WTC11 (cell line): ENCODE results near the gene ANKRD36.
"Not testable (repeated sequence)": the region's sequence is repeated elsewhere in the genome, so short reads cannot be mapped to it uniquely, and the experiment has no call there.

Experiments
- ELF4 ChIP-seq: sonication (generic); formaldehyde crosslinking; IDR thresholded peaks from 2 replicates; pipeline ENCODE4 v1.8.1; 2022; ENCODE audit warnings: low read depth, mild to moderate bottlenecking, moderate library complexity, missing genetic modification reagents
- ETV6 ChIP-seq: sonication (generic); formaldehyde crosslinking; IDR thresholded peaks from 2 replicates; pipeline ENCODE4 v1.8.1; 2022; ENCODE audit warnings: mild to moderate bottlenecking, missing genetic modification reagents
- MYBL2 ChIP-seq: sonication (generic); formaldehyde crosslinking; IDR thresholded peaks from 2 replicates; pipeline ENCODE4 v1.8.1; 2023; ENCODE audit warnings: mild to moderate bottlenecking, moderate library complexity, missing genetic modification reagents
- NFE2L1 ChIP-seq: sonication (generic); formaldehyde crosslinking; IDR thresholded peaks from 2 replicates; pipeline ENCODE4 v1.8.1; 2023; ENCODE audit warnings: missing genetic modification reagents
- NFYB ChIP-seq: sonication (generic); formaldehyde crosslinking; conservative IDR thresholded peaks from 2 replicates; pipeline ENCODE4 v1.8.0; 2022; ENCODE audit warnings: low read depth, missing genetic modification reagents
- OVOL2 ChIP-seq: fragments of 250-450 bp; sonication (Bioruptor Pico); IDR thresholded peaks from 2 replicates; pipeline ENCODE4 v1.9.0; 2021; ENCODE audit warnings: mild to moderate bottlenecking, borderline replicate concordance
- TCF7 ChIP-seq: sonication (generic); formaldehyde crosslinking; IDR thresholded peaks from 2 replicates; pipeline ENCODE4 v1.8.0; 2022; ENCODE audit warnings: mild to moderate bottlenecking, low read depth, missing genetic modification reagents, moderate library complexity
- TF ChIP-seq, protein P1 (sequence below): fragments of 200-600 bp; IDR thresholded peaks from 2 replicates; pipeline ENCODE4 v1.8.0; 2022; ENCODE audit warnings: antibody characterized with exemption
- TF ChIP-seq, protein P2 (sequence below): sonication (generic); formaldehyde crosslinking; IDR thresholded peaks from 2 replicates; pipeline ENCODE4 v1.8.1; 2023; ENCODE audit warnings: mild to moderate bottlenecking, missing genetic modification reagents, moderate library complexity
- TF ChIP-seq, protein P3 (sequence below): sonication (generic); formaldehyde crosslinking; IDR thresholded peaks from 2 replicates; pipeline ENCODE4 v1.8.1; 2022; ENCODE audit warnings: mild to moderate bottlenecking, moderate library complexity, missing genetic modification reagents
- TF ChIP-seq, protein P4 (sequence below): sonication (generic); formaldehyde crosslinking; IDR thresholded peaks from 2 replicates; pipeline ENCODE4 v1.8.0; 2023; ENCODE audit warnings: missing genetic modification reagents
- TF ChIP-seq, protein P5 (sequence below): sonication (generic); formaldehyde crosslinking; IDR thresholded peaks from 2 replicates; pipeline ENCODE4 v1.8.1; 2022; ENCODE audit warnings: low read depth, mild to moderate bottlenecking, moderate library complexity, missing genetic modification reagents, borderline replicate concordance
- TF ChIP-seq, protein P6 (sequence below): sonication (generic); formaldehyde crosslinking; IDR thresholded peaks from 2 replicates; pipeline ENCODE4 v1.8.1; 2022; ENCODE audit warnings: low read depth, missing genetic modification reagents, borderline replicate concordance

DNA sequence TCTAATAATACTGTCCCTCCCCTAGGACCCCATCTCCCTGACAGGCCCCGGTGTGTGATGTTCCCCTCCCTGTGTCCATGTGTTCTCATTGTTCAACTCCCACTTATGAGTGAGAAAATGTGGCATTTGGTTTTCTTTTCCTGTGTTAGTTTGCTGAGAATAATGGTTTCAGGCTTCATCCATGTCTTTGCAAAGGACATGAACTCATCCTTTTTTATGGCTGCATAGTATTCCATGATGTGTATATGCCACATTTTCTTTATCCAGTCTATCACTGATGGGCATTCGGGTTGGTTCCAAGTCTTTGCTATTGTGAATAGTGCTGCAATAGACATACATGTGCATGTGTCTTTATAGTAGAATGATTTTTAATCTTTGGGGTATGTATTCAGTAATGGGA lies 55.6 kb downstream of the ANKRD36 start:
- TF ChIP-seq, protein P1, sequence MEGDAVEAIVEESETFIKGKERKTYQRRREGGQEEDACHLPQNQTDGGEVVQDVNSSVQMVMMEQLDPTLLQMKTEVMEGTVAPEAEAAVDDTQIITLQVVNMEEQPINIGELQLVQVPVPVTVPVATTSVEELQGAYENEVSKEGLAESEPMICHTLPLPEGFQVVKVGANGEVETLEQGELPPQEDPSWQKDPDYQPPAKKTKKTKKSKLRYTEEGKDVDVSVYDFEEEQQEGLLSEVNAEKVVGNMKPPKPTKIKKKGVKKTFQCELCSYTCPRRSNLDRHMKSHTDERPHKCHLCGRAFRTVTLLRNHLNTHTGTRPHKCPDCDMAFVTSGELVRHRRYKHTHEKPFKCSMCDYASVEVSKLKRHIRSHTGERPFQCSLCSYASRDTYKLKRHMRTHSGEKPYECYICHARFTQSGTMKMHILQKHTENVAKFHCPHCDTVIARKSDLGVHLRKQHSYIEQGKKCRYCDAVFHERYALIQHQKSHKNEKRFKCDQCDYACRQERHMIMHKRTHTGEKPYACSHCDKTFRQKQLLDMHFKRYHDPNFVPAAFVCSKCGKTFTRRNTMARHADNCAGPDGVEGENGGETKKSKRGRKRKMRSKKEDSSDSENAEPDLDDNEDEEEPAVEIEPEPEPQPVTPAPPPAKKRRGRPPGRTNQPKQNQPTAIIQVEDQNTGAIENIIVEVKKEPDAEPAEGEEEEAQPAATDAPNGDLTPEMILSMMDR = not testable (repeated sequence)
- TF ChIP-seq NFE2L1 (CRISPR knock-in tag); TCF7 (CRISPR knock-in tag); ETV6 (CRISPR knock-in tag); NFYB (CRISPR knock-in tag); OVOL2; ELF4; MYBL2 (CRISPR knock-in tag): not testable (repeated sequence)
- TF ChIP-seq, protein P2, sequence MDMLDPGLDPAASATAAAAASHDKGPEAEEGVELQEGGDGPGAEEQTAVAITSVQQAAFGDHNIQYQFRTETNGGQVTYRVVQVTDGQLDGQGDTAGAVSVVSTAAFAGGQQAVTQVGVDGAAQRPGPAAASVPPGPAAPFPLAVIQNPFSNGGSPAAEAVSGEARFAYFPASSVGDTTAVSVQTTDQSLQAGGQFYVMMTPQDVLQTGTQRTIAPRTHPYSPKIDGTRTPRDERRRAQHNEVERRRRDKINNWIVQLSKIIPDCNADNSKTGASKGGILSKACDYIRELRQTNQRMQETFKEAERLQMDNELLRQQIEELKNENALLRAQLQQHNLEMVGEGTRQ (CRISPR knock-in tag) = not testable (repeated sequence)
- TF ChIP-seq, protein P3, sequence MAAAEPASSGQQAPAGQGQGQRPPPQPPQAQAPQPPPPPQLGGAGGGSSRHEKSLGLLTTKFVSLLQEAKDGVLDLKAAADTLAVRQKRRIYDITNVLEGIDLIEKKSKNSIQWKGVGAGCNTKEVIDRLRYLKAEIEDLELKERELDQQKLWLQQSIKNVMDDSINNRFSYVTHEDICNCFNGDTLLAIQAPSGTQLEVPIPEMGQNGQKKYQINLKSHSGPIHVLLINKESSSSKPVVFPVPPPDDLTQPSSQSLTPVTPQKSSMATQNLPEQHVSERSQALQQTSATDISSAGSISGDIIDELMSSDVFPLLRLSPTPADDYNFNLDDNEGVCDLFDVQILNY = not testable (repeated sequence)
- TF ChIP-seq, protein P4, sequence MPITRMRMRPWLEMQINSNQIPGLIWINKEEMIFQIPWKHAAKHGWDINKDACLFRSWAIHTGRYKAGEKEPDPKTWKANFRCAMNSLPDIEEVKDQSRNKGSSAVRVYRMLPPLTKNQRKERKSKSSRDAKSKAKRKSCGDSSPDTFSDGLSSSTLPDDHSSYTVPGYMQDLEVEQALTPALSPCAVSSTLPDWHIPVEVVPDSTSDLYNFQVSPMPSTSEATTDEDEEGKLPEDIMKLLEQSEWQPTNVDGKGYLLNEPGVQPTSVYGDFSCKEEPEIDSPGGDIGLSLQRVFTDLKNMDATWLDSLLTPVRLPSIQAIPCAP (CRISPR knock-in tag) = not testable (repeated sequence)
- TF ChIP-seq, protein P5, sequence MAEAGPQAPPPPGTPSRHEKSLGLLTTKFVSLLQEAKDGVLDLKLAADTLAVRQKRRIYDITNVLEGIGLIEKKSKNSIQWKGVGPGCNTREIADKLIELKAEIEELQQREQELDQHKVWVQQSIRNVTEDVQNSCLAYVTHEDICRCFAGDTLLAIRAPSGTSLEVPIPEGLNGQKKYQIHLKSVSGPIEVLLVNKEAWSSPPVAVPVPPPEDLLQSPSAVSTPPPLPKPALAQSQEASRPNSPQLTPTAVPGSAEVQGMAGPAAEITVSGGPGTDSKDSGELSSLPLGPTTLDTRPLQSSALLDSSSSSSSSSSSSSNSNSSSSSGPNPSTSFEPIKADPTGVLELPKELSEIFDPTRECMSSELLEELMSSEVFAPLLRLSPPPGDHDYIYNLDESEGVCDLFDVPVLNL (CRISPR knock-in tag) = not testable (repeated sequence)
- TF ChIP-seq, protein P6, sequence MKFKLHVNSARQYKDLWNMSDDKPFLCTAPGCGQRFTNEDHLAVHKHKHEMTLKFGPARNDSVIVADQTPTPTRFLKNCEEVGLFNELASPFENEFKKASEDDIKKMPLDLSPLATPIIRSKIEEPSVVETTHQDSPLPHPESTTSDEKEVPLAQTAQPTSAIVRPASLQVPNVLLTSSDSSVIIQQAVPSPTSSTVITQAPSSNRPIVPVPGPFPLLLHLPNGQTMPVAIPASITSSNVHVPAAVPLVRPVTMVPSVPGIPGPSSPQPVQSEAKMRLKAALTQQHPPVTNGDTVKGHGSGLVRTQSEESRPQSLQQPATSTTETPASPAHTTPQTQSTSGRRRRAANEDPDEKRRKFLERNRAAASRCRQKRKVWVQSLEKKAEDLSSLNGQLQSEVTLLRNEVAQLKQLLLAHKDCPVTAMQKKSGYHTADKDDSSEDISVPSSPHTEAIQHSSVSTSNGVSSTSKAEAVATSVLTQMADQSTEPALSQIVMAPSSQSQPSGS = not testable (repeated sequence)
